SHP77 (cell line): ENCODE measurements around the gene CCT5.
"Not testable (repeated sequence)": the region's sequence is repeated elsewhere in the genome, so short reads cannot be mapped to it uniquely, and the experiment has no call there.

Experiments used
- DNase-seq, 2 experiments: peaks; one replicate each; lab custom pipeline; 2025; lab: John Stamatoyannopoulos, UW

The CCT5 gene

DNA sequence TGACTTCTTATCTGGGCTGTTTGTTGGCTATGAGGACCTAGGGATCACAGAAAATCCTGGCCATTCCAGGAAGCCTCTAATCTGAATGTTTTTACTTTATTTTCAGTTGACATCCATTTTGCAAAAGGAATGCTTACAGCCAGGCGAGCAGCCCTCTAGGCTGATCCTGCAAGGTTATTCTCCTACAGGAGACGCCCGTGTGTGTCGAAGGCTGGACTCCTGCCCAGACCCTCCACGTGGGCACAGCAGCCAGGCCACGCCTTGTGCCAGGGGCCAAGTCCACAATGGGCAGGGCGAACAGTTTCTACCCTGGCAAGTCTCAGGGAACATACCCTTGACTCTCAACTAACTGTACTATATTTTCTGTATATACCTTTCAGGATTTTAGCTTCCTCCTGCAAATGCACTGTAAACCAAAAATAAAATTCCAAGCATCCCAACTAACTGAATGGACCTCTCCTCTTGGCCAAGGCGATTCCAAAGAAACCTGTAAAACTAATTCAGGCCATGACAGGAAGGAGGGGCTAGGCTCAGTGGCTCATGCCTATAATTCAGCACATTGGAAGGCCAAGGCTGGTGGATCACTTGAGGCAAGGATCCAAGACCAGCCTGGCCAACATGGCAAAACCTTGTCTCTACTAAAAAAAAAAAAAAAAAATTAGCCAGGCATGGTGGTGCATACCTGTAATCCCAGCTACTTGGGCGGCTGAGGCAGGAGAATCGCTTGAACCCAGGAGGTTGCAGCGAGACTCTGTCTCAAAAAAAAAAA is 51.9 kb downstream of the CCT5 start:
- peak; percentile 17 to 71 for DNase-seq

DNA sequence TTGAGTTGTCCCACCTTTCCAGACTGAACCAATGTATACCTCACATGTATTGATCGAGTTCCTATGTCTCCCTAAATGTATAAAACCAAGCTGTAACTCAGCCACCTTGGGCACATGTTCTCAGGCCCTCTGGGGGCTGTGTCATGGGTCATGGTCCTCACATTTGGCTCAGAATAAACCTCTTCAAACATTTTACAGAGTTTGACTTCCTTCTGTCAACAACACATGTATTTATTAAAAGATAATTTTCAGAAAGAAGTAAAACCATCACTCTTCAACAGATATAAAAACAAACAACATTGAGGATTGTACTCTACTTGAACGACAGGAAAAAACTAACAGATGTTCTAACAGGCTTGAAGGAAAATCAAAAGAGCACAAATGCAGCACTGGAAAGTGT is 53.1 kb downstream of the CCT5 start:
- DNase-seq = no peak

DNA sequence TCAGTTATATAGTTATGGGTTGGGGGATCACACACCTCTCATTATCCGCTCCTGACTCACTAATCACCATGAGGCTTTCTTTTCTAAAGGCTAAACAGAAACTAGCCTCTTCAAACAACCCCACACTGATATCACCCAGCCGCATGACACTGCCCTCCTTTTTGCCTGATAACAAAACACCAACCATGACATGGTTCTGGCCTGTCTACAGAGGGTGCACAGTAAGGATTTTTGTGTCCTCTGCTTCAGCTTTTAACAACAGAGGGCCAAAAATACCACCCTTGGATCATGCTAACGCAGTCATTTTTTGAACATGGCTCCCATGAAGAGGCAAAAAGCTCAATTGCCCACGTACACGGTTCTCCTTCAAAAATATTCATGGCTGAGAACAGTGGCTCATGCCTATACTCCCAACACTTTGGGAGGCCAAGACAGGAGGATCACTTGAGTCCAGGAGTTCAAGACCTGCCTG is 53.7 kb downstream of the CCT5 start:
- DNase-seq = no peak

DNA sequence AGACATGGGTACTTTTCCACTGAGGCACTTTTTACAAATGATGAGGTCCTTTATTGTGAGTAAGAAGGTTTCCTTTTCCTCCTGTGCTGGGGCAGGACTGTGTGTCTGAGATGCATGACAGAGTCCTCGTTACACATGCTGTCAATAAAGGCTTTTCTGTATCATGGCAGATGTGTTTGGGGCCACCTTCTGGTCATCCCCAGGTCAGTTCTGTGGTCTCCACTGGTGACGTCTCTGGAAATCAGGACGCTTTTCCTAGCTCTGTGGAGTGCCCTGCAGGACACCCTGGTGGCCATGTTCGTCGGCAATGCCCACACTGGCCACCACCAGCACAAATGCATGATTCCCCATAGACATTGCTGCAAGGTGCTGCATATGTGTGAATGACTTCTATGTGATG is 54.9 kb downstream of the CCT5 start:
- DNase-seq = peak; percentile 28 to 44

DNA sequence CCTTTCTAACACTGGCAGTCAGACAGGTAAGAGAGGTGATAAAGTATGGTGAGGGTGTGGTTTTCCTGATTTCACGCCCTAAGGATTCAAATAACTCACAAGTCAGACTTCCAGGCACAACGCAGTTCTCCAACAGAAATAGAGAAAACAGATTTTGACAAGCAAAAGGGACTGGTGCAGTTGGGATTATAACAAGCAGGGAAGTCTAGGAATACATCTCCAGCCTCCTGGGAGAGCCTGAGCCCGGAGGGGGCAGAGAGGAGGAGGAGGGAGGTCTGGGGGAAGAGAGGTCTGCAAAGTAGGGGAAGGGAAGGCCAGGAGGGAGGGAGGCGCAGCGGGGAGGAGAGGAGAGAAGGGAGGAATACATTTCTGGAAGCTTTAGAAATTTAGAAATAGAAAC is 56.0 kb downstream of the CCT5 start:
- DNase-seq = no peak

DNA sequence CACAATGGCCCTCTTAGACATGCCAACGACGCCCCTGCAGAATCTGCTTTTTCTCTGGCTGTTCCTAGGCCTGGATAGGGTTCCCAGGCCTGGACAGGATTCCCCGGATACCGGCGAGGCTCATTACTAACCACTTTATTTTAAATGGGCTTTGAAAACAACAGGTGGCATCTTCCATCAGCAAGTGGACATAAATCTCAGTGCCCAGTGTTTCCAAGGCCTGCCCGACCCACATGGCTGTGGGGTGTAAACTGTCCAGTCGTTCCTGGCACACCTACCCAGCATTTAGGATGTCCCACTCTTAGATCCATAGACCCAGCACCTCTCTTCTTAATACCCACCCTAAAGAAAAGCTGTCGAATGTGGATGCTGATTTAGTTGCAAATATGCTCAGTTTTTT is 56.7 kb downstream of the CCT5 start:
- DNase-seq = no peak

DNA sequence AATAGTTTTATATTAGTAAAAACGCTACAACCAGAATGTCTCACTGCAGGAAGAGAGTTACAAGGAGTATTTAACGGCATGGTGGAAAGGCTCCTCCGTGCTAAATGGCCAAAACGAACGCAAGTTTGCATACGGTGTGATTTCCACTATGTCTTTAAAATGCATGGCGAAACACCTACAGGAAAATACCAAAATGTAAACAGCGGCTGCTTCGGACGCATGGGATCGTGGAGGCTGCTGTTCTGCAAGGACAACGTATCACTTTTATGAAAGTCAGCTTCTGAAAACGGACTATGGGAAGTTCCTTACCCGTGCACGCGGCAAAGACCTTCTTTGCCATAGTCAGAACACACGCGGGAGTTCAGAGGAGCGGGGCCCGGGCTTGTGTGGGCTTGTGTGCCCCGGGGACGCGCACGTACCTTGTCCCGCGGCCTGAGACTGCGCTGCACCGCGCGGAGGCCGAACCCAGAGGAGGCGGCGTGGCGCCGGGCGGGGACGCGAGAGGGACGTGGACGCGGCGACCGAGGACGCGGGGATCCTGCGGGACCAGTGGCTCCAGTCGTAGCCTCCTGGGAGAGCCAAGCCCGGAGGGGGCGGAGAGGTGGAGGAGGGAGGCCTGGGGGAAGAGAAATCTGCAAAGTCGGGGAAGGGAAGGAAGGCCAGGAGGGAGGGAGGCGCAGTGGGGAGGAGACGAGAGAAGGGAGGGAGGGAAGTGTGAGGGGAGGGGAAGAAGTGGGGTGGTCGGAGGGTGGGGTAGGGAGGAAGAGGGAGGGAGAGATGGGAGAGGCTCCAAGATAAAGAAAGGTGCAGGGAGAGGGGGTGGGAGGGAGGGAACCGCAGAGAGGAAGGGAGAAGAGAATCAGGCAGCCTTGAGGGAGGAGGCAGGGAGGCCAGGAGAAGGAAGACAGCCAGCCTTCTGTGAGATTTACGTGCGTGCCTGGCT is 57.4 kb downstream of the CCT5 start, which contains the start of gene CMBL:
CMBL (minus strand) TSS at position 697 of the 943 bp plus-strand sequence. CDS start 17,140 bp downstream, outside the sequence.
- no peak for DNase-seq

DNA sequence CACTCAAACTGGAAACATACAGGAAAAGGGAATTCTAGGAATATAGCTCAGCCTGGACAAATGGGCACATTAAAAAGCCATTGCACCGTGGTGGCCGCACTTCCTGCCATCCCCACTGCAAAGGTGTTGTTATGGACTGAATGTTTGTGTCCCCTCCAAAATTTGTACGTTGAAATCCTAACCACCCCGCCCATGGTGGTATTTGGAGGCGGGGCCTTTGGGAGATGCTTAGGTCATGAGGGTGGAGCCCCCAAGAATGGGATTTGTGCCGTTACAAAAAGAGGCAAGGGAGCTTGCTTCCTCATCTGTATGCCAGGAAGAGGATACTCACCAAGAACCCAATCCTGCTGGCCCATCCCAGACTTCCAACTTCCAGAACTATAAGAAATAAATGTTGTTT is 58.8 kb downstream of the CCT5 start:
- DNase-seq = no peak

DNA sequence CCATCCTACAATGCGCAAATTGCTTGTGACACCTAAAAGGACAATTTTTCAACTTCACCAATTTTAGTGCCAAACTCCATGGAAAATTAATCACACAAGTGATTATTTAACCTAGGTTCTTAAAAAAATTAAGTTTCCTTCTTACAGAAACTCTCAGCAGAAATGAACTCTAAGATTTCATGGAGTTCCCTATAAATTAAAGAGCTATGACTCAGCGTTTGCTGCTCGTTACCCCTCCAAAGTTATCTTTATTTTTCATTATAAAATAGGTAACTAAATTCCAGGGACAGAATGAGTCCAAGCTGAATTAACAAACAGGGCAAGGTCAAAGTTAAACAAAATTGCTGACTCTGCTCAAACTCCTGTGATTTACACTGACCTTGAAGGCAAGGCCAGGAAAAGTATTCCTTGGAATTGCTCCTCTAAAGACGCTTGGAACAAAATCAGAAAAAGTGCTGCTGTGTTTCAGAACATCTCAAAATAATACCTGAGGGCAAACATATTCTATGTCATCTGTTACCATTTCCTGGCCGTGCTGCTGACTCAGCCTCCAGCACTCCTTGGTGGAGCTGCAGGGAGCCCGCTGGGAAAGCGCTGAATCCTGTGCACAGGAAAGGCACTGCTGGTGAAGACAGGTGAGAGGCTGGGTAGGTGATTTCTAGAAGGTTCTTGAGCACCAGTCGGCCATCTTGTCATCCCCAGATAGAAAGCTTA is 60.1 kb downstream of the CCT5 start:
- peak in 1 of 2 experiments; percentile 32 for DNase-seq

DNA sequence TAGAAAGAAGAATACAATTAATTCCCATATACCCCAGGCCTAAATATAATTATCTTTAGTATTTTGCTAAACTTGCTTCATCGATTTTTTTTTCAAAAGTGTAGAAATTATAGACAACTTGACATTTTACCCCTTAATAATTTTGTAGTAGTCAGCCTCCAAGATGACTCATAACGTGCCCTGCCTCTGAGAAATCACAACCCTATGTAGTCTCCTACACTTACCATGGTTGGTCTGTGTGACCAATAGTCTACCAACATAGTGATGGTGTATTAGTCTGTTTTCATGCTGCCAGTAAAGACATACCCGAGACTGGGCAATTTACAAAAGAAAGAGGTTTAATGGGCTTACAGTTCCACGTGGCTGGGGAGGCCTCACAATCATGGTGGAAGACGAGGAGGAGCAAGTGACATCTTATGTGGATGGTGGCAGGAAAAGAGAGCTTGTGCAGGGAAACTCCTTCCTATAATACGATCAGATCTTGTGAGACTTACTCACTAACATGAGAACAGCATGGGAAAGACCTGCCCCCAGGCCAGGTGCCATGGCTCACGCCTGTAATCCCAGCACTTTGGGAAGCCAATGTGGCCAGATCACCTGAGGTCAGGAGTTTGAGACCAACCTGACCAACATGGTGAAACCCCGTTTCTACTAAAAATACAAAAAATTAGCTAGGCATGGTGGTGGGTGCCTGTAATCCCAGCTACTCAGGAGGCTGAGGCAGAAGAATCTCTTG is 60.9 kb downstream of the CCT5 start:
- DNase-seq = not testable (repeated sequence)

DNA sequence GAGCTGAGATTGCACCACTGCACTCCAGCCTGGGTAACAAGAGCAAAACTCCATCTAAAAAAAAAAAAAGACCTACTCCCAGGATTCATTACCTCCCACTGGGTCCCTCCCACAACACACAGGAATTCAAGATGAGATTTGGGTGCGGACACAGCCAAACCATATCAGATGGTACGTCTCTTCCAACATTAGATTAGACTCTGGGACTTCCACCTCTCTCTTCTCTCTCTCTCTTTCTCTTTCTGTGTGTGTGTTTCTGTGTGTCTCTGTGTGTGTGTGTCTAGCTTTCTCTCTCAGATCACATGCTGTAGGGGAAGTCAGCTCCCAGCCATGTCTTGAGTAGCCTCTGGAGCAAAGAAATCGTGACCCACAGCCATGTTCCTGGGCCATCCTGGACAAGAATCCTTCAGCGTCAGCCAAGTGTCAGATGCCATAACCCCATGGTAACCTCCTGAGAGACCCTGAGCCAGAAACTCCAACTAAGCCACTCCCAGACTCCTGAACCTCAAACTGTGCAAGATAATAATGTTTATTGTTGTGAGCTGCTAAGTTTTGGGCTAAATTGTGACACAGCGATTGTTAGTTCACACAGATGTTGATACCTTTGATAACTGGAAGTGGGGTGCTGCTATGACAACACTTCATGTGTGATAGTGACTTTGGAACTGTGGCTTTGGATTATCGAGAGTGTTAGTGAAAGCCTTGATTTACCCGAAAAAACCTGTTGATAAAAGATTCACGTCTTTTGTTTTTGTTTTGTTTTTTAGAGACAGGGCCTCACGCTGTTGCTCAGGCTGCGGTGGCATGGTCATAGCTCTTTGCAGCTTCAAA is 61.7 kb downstream of the CCT5 start:
- no peak for DNase-seq

DNA sequence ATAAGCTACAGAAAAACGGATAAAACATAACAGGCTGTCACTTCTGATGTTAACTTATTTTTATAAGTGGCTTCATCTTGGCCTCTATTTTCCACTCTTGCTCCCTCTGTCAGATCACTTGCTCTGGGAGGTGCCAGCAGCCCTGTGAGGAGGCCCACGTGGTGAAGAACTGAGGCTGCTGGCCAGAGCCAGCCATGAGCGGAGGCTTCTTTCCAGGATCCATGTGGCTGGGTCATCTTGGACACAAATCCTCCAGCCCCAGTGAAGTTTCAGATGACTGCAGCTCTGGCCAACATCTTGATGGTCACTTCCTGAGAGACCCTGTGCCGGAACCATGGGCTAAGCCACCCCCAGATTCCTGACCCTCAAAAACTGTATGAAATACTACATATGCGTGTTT is 65.1 kb downstream of the CCT5 start:
- no peak for DNase-seq
